Vagina (tissue), 2 donors: ENCODE measurements around the gene ATP7B. TPM values are rescaled to one million over a fixed set of nuclear protein-coding genes. Genes with fewer than 3 reads are reported as not detected.

Experiments used
- DNase-seq, 2 donors: peaks; one replicate each; pipeline ENCODE4 v3.0.0-alpha.2; 2017; ENCODE audit errors: extremely low spot score in 2 of 2
- H3K27ac ChIP-seq: fragments of 200-600 bp; sonication (generic); one replicate; pipeline ENCODE4 v1.5.1; 2019
- H3K27me3 ChIP-seq: fragments of 200-600 bp; sonication (generic); one replicate; pipeline ENCODE4 v1.5.1; 2019
- H3K36me3 ChIP-seq, 2 donors: fragments of 200-600 bp; sonication (generic); one replicate each; pipeline ENCODE4 v1.5.1; 2017 to 2019
- H3K4me1 ChIP-seq: fragments of 200-600 bp; sonication (generic); one replicate; pipeline ENCODE4 v1.5.1; 2019
- H3K4me3 ChIP-seq, 2 donors: fragments of 200-600 bp; sonication (generic); 1 replicate in 1 of 2; 2 replicates in 1 of 2; pipeline ENCODE4 v1.5.1; 2016 to 2019
- H3K9me3 ChIP-seq: fragments of 200-600 bp; sonication (generic); one replicate; pipeline ENCODE4 v1.5.1; 2019
- POLR2A ChIP-seq, 2 donors: fragments of 450-650 bp; IDR thresholded peaks; one replicate each; pipeline ENCODE4 v1.6.1; 2017; ENCODE audit warnings: antibody characterized with exemption in 2 of 2, mild to moderate bottlenecking in 2 of 2, moderate library complexity in 2 of 2
- POLR2AphosphoS5 ChIP-seq, 2 donors: sonication (generic); formaldehyde crosslinking; IDR thresholded peaks; one replicate each; pipeline ENCODE4 v1.9.0; 2017; ENCODE audit warnings: antibody characterized with exemption in 2 of 2, mild to moderate bottlenecking in 2 of 2, low read depth in 1 of 2; ENCODE audit not compliant: insufficient read depth in 1 of 2
- intact Hi-C: fragments of 100-400 bp; cut with DNase I; formaldehyde crosslinking; loops from one replicate; pipeline ENCODE4 v1.15.1; 2023
- total RNA-seq: library from RNA; depleted of rRNA; stranded (reverse); fragments of >200 nt; gene quantifications from one replicate; pipeline ENCODE4 v1.2.3, GENCODE V29; 2016
- TF ChIP-seq, protein P1 (sequence below), 3 experiments: fragments of 450-650 bp in 2 of 3; fragments of 200-600 bp in 1 of 3; sonication (generic) in 1 of 3; IDR thresholded peaks; one replicate each; pipeline ENCODE4 v1.5.1; 2017 to 2019; ENCODE audit warnings: antibody characterized with exemption in 3 of 3, mild to moderate bottlenecking in 2 of 3, moderate library complexity in 2 of 3

Gene ATP7B
- total RNA-seq, 1 donor from 2014 or later = 2.5 TPM

DNA sequence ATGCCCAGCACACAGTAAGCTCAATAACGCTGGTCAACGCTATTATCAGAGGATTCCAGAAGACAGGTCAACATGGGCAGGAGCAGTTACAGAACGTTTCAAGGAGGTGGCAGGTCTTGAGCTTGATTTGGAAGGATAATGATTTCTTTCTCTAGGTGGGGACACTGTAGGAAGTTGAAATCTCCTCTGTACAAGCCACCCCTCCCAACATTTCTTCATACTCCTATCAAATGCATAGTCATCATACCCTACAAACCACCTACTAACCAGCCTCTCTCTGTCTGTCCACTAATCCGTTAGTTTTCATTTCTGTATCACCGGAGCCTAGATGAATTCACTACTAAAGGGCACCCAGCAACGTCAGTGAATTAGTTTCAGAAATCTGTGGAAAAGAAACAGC, 1.3 kb downstream of the ATP7B start:
- Histone ChIP-seq H3K4me1 (peaks cover 19% of the 10 kb centered on the region), H3K27me3 (no peaks in the 10 kb centered on the region), H3K4me3 (no peak overlapping the region), H3K9me3 (no peaks in the 10 kb centered on the region), H3K36me3 (no peaks in the 10 kb centered on the region), H3K27ac (no peak overlapping the region)
- TF ChIP-seq POLR2A (IDR thresholded peaks at IDR 0.05) (no peak), POLR2AphosphoS5 (IDR thresholded peaks at IDR 0.05; ENCODE audit: insufficient read depth in 1 of 2, low read depth in 1 of 2) (no peak)
- TF ChIP-seq, protein P1, sequence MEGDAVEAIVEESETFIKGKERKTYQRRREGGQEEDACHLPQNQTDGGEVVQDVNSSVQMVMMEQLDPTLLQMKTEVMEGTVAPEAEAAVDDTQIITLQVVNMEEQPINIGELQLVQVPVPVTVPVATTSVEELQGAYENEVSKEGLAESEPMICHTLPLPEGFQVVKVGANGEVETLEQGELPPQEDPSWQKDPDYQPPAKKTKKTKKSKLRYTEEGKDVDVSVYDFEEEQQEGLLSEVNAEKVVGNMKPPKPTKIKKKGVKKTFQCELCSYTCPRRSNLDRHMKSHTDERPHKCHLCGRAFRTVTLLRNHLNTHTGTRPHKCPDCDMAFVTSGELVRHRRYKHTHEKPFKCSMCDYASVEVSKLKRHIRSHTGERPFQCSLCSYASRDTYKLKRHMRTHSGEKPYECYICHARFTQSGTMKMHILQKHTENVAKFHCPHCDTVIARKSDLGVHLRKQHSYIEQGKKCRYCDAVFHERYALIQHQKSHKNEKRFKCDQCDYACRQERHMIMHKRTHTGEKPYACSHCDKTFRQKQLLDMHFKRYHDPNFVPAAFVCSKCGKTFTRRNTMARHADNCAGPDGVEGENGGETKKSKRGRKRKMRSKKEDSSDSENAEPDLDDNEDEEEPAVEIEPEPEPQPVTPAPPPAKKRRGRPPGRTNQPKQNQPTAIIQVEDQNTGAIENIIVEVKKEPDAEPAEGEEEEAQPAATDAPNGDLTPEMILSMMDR (IDR thresholded peaks at IDR 0.05) = no peak
- no peak for DNase-seq
- intact Hi-C loops = no loop called here

DNA sequence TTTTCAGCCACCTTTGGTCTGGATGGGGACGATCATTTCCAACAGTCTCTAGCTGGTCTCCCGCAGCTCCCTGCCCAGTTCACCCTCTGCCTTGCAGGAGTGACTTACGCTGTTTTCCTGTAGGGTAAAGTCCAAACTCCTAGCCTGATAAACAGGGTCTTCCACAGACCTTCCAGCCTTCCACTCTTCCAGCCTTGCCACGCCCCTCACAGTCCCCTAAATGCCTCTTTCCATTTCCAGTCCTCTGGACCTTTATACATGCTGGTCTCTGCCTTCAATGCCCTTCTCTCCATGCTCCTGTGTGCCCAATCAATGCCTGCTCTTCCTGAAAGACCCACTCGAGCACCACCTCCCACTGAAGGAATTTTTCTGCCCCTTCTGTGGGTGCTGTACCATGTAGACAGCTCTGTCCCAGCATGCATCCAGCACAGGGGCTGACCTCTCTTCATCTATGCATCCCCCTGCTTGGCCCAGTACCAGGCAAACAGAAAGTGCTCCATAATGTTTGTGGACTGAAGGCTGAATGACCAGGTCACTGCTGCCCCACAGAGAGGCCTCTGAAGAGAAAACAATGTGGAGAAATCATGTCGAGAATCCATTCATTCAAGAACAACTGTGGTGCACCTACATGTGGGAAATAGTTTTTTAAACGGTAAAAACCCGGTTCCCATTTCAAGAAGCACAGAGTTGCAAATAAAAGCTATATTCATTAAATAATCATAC, 4.6 kb downstream of the ATP7B start:
- intact Hi-C loops = no loop called here
- H3K4me3 ChIP-seq = no peak overlapping the region
- no peaks in the 10 kb centered on the region for H3K4me1 ChIP-seq
- no peaks in the 10 kb centered on the region for H3K27me3 ChIP-seq
- no peak overlapping the region for H3K27ac ChIP-seq
- no peaks in the 10 kb centered on the region for H3K36me3 ChIP-seq
- no peak for DNase-seq
- no peaks in the 10 kb centered on the region for H3K9me3 ChIP-seq
- TF ChIP-seq POLR2A (IDR thresholded peaks at IDR 0.05) (no peak), POLR2AphosphoS5 (IDR thresholded peaks at IDR 0.05; ENCODE audit: insufficient read depth in 1 of 2, low read depth in 1 of 2) (no peak)
- TF ChIP-seq, protein P1 (IDR thresholded peaks at IDR 0.05) = no peak

DNA sequence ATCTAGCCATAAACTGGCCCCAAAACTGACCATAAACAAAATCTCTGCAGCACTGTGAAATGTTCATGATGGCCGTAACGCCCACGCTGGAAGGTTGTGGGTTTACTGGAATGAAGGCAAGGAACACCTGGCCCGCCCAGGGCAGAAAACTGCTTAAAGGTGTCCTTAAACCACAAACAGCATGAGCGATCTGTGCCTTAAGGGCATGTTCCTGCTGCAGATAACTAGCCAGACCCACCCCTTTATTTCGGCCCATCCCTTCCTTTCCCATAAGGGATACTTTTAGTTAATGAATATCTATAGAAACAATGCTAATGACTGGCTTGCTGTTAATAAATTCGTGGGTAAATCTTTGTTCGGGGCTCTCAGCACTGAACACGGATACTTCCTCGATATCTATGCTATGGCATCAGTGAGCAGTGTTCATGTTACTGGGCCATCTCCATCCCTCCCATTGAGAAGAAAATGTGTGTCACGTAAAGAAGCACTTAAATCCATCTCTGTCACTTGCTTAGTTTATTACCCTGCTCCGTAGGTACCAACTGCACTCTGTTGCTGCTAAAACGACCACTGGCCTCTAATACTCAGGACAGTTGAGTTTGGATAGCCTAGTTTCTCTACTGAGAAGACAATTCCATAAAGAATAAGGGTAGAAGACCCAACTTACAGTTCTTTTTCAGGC, 5.3 kb downstream of the ATP7B start:
- intact Hi-C loops = no loop called here
- Histone ChIP-seq H3K27me3 (no peaks in the 10 kb centered on the region), H3K4me1 (no peaks in the 10 kb centered on the region), H3K4me3 (no peak overlapping the region), H3K27ac (no peak overlapping the region), H3K9me3 (no peaks in the 10 kb centered on the region), H3K36me3 (no peaks in the 10 kb centered on the region)
- TF ChIP-seq, protein P1 (IDR thresholded peaks at IDR 0.05) = no peak
- TF ChIP-seq POLR2A (IDR thresholded peaks at IDR 0.05) (no peak), POLR2AphosphoS5 (IDR thresholded peaks at IDR 0.05; ENCODE audit: insufficient read depth in 1 of 2, low read depth in 1 of 2) (no peak)
- no peak for DNase-seq

DNA sequence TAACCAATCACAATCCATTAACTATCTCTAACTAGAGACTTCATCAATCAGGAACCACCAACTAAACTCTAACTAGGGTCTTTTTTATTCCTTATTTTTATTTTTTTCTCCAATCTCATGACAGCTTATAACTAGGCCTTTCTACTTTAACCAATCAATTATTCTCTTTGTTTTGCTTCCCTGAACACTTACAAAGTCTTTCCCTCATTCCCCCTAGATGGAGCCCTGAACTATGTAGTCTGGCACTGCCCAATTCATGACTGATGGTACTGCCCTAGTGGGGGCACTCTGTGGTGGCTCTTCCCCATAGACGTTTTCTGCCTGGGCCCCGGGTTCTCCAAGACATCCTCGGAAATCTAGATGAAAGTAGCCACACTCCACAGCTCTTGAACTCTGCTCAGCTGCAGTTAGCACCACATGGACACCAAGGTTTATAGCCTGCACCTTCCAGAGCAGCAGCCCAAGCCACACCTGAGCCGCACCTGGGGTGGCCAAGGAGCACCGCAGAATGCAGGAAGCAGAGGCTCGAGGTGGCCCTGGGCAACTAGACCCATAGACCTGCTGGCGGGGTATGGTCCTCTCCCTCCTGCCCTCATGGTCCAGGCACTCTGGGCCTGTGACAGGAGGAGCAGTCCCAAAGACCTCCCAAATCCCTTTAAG, 6.6 kb downstream of the ATP7B start:
- DNase-seq = no peak
- TF ChIP-seq POLR2A (IDR thresholded peaks at IDR 0.05) = no peak
- TF ChIP-seq, protein P1 (IDR thresholded peaks at IDR 0.05) = no peak
- no peak for TF ChIP-seq POLR2AphosphoS5 (IDR thresholded peaks at IDR 0.05; ENCODE audit: insufficient read depth in 1 of 2, low read depth in 1 of 2)
- no peaks in the 10 kb centered on the region for H3K9me3 ChIP-seq
- H3K4me3 ChIP-seq = no peak overlapping the region
- no peaks in the 10 kb centered on the region for H3K27me3 ChIP-seq
- H3K27ac ChIP-seq = no peak overlapping the region
- H3K36me3 ChIP-seq = no peaks in the 10 kb centered on the region
- H3K4me1 ChIP-seq = no peaks in the 10 kb centered on the region
- intact Hi-C loops = no loop called here
